Astrocyte of the spinal cord (primary cell): Measurements from ENCODE around the gene MPPED1.

Source experiments
- DNase-seq: peaks from one replicate; pipeline ENCODE4 v3.0.0; 2011; ENCODE audit warnings: low read depth, low spot score
- H3K4me3 ChIP-seq: 2 replicates; pipeline ENCODE4 v1.5.1; 2011; ENCODE audit warnings: low read depth, mild to moderate bottlenecking, low read length, moderate library complexity
- in situ Hi-C: cut with HindIII; loops from 2 replicates; pipeline ENCODE4 v1.10.0; 2017; ENCODE audit warnings: low sequenced_read_pairs
- TF ChIP-seq, protein P1 (sequence below): IDR thresholded peaks from 2 replicates; pipeline ENCODE4 v1.5.1; 2012; ENCODE audit warnings: low read depth, mild to moderate bottlenecking, low read length, inconsistent platforms

Gene MPPED1

DNA sequence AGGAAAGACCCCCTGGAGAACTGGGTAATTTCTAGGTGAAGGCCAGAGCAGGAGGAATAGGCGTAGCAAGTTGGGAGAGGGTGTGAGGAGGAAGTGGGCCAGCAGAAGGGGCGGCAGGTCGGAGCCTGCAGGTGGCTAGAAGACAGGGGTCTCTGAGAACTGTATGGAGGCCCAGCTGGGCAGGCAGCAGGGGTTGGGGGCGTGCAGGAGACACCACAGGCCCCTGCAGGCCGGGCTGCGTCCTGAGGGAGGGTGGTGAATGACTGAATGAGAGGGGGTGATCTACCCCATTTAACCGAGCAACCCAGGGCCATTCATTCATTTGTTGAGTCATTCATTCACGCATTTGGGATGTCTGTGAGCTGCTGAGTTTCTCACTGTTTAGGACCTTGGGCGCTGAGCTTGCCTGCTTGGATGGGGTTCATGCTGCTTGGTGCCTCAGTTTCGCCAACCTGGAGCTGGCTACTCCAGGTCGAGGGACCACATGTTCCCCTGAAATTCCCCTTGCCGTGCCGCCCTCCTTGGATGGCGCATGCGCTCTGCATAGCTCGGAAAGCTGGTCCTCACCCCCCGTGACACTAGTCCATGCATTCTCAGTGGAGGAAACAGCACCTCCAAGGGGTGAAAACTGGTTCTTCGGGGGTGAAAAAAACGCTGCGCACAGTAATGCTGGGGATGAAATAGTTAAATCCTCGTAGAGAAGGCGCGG, 15.6 kb downstream of the MPPED1 start:
- no peak for DNase-seq
- TF ChIP-seq, protein P1, sequence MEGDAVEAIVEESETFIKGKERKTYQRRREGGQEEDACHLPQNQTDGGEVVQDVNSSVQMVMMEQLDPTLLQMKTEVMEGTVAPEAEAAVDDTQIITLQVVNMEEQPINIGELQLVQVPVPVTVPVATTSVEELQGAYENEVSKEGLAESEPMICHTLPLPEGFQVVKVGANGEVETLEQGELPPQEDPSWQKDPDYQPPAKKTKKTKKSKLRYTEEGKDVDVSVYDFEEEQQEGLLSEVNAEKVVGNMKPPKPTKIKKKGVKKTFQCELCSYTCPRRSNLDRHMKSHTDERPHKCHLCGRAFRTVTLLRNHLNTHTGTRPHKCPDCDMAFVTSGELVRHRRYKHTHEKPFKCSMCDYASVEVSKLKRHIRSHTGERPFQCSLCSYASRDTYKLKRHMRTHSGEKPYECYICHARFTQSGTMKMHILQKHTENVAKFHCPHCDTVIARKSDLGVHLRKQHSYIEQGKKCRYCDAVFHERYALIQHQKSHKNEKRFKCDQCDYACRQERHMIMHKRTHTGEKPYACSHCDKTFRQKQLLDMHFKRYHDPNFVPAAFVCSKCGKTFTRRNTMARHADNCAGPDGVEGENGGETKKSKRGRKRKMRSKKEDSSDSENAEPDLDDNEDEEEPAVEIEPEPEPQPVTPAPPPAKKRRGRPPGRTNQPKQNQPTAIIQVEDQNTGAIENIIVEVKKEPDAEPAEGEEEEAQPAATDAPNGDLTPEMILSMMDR = no peak
- in situ Hi-C loops = no loop called here
- H3K4me3 ChIP-seq = no peak overlapping the region

DNA sequence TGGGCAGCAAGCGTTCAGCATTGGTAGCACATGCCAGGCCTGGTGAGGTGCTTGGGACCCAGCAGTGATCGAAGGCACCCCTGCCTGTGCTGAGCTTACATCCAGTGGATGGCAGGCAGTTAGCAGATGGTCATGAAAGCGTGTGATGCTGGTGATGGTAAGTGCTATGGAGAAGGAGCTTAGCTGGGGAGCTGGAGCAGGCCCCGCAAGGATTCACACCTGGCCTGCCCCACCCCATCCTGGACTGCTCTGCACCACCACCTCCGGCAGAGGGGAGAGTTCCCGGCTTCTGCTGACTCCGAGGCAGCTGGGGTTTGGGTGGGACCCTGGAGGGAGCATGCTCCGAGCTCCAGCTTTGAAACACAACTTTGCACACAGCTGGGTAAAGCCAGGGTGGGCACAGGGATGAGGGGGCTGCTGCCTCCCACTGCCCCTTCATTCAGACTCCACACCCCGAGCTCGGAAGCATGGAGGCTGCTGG, 16.2 kb downstream of the MPPED1 start:
- in situ Hi-C loops = no loop called here
- H3K4me3 ChIP-seq = no peak overlapping the region
- TF ChIP-seq, protein P1 = no peak
- no peak for DNase-seq

DNA sequence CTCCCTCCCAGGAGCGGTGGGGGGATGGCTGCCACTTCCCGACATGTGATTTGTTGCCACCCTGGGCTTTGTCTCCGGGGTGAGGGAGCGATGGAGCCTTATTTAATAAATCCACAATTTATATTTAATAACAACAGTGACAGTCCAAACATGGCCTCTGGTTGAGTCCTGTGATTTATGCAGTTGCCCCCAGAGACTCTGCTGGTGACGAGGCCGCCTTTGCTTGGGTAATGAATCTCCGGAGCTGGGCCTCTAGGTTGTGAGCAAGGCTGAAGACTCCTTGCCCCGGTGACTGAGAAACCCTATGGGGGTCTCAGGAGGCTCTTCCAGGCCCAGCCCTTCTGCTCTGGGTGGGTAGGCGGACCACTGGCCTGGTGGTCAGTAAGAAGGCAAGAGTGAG, 16.7 kb downstream of the MPPED1 start:
- no peak overlapping the region for H3K4me3 ChIP-seq
- in situ Hi-C loops = no loop called here
- no peak for DNase-seq
- TF ChIP-seq, protein P1 = no peak

DNA sequence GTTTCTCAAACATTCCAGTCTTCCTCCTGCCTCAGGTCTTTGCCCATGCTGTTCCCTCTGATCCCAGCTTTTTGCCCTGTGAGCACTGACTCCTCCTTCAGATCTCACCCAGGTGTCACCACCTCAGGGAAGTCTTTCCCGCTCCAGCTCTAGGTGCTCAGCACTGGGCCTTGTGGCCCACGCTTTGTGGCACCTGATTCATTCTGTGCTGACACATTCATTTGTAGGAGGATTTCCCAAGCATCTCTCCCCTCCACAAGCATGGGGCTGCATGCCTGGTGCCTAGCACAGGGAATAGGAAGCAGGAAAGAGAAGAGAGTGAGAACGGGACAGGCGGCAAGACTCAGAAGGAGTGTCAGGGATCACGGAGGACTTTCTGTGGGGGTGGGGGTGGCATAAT, 17.6 kb downstream of the MPPED1 start:
- in situ Hi-C loops = no loop called here
- no peak overlapping the region for H3K4me3 ChIP-seq
- DNase-seq = no peak
- TF ChIP-seq, protein P1 = no peak

DNA sequence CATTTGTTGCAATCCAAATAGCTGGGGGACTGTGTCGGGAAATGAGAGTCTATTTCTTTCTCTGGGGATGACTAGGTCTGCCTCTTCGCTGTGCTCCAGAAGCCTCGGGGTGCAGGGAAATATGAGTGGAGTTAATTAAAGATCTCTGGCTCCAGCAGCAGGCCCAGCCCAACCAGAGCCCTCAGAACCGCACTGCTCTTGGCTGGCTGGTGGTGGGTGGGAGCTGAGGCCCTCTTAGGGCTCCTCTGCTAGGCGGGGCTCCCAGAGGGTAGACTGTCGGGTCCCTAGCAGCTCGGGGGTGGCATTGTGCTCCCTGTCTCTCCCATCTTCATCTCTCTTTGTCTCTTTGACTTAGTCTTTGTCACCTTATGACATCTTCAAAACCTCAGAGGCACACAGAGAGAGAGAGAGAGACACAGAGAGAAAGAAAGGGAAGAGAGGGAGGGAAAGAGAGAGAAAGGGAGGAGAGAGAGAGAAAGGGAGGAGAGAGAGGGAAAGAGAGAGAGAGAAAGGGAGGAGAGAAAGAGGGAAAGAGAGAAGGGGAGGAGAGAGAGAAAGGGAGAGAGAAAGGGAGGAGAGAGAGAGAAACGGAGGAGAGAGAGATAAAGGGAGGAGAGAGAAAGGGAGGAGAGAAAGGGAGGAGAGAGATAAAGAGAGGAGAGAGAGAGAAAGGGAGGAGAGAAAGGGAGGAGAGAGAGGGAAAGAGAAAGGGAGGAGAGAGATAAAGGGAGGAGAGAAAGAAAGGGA, 20.2 kb downstream of the MPPED1 start:
- in situ Hi-C loops = no loop called here
- TF ChIP-seq, protein P1 = no peak
- H3K4me3 ChIP-seq = no peak overlapping the region
- DNase-seq = no peak

DNA sequence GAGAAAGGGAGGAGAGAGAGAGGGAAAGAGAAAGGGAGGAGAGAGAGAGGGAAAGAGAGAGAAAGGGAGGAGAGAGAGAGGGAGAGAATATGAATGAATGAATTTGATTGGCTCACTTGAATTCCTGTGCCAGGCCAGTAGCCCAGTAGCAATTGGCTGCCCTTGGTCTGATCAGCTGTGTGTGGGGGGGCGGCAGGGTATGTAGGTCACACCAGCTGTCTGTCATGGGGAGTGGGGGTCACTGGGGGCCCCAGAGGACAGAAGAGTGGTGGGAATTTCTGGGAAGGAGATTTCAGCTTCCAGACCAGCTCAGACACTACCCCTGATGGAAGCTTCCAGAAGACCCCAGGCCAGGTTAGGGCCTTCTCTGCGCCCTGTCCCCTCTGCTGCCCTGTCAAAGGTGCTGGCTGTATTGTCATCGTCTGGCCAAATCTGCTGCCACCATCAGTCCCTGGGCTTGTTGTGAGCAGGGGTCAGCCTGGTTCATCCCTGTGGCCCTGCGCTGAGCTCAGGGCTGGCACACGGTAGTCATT, 21.1 kb downstream of the MPPED1 start:
- in situ Hi-C loops = no loop called here

More for the DNA sequence above, 21.1 kb downstream of the MPPED1 start:
- H3K4me3 ChIP-seq = no peak overlapping the region
- TF ChIP-seq, protein P1 = no peak
- DNase-seq = no peak
